Stimulated activated CD8-positive, alpha-beta memory T cell treated with anti-CD3 and anti-CD28 coated beads, Interleukin-4, amount 100 ng/mL, for 1 hour (primary cell): Measurements from ENCODE around the gene FAU.
"Not testable (repeated sequence)": the region's sequence is repeated elsewhere in the genome, so short reads cannot be mapped to it uniquely, and the experiment has no call there.

ENCODE experiments used
- DNase-seq, 2 donors: peaks; one replicate each; pipeline ENCODE4 v3.0.0-alpha.2; 2020; ENCODE audit warnings: low read depth in 2 of 2, low spot score in 1 of 2

Gene FAU

DNA sequence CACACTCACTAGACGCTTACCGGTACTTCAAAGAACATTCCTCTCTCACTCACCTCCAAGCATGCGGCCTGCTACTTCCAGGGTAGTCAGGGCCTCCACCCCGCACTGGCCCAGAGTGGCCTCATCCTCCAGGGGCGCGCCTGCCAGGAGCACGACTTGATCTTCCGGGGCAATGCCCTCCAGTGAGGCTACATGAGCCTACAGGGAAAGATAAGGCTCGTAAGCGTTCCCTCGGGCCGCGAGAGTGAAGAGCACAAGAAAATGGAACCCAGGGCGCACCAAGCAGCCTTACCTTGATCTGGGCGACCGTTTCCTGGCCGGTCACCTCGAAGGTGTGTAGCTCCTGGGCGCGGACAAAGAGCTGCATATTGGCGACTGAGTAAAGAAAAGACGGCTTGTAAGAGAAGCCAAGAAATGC is 478 bp downstream of the FAU start:
- DNase-seq, result no peak

DNA sequence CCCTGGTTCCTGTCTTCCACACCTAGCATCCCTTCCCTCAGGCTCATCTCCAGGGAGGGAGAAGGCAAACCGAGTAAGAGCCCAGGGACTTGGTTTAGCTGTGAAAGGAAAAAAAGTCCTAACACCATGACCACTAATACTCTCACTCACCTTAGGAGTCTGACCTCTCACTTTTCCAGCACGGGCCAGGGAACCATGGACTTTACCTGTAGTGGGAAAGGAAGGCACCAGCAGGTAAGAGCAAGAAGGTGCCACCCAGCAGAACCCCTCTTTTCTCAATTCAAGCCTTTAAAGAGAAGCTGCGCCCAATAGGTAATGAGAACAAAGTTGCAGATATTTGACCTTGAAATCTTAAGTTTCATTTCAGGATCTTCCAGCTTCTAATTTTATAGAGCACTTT is 1.1 kb downstream of the FAU start:
- no peak for DNase-seq

DNA sequence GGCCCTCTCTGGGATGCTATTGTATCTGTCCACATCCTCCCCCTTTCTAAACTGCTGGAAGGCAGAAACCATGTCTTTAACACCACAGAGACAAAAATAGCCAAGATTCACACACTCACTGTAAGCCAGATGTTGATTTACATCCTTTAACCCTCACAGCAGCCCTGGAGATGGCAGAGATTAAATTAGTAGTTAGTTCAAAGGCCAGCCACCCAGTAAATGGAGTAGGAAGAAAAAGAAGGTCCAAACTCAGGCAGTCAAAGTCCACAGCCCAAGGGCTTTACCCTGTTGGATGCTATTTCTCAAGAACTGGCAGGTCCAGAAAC is 2.3 kb downstream of the FAU start:
- no peak for DNase-seq

DNA sequence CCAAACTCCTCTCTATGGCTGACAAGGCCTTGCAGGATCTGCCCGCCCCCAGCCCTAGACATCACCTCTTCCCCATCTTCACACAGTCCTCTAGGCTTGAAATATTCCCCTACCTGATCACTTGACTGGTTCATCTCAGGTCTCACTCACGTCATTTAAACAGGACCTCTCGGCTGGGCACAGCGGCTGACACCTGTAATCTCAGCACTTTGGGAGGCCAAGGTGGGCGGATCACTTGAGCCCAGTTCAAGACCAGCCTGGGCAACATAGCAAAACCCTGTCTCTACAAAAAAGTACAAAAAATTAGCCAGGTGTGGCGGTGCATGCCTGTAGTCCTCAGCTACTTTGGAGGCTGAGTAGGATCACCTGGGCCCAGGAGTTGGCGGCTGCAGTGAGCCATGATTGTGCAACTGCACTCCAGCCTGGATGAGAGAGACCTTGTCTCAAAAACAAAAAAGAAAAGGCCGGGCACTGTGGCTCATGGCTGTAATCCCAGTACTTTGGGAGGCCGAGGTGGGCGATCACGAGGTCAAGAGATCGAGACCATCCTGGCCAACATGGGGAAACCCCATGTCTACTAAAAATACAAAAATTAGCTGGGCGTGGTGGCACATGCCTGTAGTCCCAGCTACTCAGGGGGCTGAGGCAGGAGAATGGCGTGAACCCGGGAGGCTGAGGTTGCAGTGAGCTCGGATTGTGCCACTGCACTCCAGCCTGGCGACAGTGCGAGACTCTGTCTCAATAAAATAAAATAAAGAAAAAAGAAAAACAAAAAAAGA is 2.9 kb downstream of the FAU start:
- DNase-seq, result not testable (repeated sequence)

DNA sequence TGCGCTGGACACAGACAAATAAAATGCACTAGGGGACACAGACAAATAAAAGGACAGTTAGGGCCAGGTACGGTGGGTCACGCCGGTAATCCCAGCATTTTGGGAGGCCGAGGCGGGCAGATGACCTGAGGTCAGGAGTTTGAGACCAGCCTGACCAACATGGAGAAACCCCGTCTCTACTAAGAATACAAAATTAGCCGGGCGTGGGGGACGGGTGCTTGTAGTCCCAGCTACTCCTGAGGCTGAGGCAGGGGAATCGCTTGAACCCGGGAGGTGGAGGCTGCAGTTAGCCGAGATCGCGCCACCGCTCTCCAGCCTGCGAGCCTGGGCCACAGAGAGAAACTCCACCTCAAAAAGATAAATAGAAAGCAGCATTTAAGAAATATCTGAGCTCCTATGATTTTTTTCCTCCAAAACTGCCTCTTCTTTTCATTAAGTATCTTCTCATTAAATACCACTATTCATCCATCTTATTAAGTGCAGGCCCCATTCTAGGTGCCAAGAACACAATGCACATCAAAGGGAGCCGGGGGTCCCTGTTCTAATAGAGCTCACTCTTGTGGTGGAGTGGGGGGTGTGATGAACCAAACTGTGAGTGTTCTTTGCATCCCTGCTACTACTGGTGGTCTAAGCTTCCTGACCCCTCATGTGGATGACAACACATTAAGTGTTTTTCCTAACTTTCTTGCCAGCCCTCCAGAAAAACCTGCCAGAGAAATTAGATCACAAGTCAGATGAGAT is 3.7 kb downstream of the FAU start:
- no peak for DNase-seq

DNA sequence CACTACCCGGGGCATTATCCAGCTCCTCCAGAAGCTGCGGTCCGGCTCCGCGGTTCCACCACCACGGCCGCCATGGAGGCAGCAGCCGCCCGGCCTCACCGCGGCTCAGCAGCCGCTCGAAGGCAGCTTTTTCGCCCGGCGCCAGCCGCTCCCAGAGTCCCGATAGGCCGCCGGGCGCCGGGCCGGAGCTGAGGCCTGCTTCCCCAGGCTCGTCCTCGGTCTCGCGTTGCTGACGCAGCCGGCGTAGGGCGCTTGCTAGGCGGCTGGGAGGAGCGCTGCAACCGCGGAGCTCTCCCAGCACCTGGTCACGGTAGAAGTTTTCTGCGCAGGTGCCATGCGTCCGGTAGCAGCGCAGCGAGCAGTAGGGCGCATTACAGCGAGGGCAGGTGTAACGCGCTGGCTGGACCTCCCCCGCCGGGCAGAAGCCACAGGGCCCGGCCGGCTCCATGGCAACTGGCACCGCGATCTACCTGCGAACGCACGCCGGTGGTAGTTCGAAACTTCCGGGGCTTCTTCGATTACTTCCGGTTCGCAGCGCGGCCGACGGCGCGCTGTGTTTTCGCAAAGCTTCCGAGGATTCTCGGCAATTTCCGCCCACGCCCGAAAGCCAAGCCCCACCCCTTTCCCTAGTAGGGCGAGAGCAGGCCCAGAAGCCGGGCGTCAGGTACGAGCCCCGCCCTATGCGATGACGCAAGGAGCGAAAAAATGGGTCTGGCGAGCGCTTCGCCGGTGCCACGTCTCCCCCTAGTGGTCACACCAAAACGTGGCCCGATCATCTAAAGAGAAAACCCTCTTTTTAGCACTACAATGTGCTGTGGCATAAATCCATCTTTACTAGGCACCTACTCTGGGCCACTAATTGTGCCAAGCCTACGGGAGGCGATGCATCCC is 4.5 kb downstream of the FAU start, which contains the start of gene ZNHIT2:
Gene ZNHIT2 (minus strand): TSS at position 496 of the 891 bp plus-strand sequence. CDS start 48 bp downstream, at position 448.
- peak; percentile 98 to 99 for DNase-seq

DNA sequence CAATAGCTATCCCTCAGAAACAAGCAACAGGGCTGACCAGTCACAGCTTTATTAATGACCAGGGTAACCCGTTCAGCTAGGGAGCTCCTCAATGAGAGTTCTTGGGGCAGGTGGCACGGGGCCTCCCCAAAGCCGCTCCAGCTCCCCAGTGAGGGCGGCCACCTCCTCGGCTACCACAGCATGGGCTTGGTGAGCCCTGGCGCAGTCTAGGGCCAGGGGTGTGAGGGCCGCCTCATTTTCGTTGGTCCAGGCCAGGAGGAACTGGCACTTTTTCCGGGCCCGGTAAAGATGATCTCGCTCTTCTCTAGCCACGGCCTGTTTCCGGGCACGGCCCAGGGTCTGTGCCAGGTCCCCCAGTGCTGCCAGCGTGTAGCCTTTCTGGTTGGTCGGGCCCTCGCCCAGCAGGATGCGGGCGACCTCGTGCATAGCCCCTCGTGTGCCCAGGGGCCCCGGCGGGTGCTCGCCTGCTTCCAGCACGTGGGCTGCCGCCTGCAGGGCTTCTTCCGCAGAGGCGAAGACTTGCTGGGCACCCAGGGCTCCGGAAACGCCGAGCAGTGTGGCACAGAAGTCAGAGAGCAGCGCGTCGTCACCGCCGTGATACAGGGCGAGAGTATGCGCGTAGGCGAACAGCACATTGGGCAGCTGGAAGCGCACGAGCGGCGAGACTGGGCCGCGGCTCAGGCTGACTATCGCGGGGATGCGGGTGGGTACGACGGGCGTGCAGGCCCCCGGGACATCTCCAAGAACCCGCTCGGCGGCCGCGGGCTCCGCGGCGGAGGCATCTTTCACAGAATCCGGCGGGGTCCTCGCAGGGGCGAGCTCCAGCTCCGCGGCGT is 5.3 kb downstream of the FAU start:
- no peak for DNase-seq

DNA sequence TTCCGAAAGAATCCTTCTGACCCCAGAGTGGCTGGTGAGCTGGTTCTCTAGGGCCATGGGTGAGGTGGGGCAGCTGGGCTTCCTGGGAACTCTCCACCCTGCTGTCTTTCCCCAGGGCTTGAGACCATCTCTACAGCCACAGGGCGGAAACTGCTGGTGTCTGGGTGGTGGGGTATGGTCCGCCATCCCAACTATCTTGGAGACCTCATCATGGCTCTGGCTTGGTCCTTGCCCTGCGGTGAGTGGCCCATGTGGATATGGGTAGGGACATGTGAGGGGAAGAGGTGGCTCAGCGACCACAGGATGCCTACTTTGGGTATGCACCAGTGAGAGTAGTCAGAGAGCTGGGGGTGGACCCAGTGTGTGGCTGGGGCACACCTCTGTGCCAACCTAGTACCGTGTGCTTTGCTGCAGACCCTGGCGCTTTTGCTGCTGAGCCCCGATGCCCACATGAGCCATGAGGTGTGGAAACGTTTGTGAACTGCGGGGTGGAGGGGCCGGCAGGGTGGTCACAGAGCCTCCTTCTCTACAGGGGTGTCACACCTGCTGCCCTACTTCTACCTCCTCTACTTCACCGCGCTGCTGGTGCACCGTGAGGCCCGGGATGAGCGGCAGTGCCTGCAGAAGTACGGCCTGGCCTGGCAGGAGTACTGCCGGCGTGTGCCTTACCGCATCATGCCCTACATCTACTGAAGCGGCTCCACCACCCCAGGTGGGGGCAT is 6.4 kb downstream of the FAU start:
- DNase-seq, result no peak

DNA sequence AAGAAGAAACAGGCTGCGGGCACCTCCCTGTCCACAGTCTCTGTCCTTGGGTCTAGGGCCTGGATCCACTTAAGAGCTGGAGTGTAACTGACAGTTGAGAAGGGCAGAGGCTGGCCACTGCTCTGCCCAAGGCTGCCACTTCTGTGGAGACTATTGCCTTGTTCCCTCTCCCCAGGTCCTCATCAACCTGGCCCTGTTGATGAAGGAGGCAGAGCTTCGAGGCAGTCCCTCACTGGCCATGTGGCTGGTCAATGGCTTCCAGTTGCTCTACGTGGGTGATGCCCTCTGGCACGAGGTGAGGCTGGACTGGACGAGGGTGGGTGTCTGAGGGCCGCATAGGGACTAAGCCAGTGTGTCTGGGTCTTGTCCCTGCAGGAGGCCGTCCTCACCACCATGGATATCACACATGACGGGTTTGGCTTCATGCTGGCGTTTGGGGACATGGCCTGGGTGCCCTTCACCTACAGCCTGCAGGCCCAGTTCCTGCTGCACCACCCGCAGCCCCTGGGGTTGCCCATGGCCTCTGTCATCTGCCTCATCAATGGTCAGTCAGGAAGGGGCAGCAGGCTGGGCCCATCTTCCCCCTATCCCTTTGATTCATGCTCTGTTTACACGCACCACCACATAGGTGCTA is 7.3 kb downstream of the FAU start:
- DNase-seq, result no peak

DNA sequence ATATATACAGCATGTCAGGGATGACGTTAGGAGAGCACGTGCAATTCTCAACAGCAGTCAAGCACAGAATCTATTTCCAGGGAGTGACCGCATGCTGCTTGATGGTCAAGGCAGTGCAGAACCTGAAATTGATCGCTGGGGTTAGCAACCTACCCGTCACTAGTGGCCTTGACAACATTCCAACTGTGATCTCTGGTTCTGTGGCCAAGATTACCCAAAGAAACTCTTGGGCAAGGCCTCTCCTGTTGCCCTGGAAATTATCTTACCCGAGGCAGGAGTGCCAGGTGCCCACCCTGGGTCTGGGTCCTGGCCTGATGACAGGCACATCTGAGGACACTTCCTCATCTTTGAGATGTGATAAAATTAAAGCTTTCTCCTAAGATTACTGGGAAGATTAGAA is 8.1 kb downstream of the FAU start:
- DNase-seq, result no peak

DNA sequence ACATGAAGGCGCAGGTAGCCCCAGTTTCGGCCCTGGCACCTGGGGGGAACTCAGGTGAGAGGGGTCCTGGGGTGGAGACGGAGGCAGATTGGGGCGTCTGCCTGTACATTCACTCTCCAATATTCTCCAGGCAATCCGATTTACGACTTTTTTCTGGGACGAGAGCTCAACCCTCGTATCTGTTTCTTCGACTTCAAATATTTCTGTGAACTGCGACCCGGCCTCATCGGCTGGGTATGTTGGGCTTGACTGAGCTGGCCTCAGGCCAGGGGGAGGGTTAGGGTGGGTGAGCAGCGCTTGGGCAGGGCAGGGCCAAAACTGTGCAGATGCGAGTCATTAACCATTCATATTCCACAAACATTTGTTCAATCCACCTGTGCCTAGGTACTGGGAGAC is 8.6 kb downstream of the FAU start:
- DNase-seq, result no peak

DNA sequence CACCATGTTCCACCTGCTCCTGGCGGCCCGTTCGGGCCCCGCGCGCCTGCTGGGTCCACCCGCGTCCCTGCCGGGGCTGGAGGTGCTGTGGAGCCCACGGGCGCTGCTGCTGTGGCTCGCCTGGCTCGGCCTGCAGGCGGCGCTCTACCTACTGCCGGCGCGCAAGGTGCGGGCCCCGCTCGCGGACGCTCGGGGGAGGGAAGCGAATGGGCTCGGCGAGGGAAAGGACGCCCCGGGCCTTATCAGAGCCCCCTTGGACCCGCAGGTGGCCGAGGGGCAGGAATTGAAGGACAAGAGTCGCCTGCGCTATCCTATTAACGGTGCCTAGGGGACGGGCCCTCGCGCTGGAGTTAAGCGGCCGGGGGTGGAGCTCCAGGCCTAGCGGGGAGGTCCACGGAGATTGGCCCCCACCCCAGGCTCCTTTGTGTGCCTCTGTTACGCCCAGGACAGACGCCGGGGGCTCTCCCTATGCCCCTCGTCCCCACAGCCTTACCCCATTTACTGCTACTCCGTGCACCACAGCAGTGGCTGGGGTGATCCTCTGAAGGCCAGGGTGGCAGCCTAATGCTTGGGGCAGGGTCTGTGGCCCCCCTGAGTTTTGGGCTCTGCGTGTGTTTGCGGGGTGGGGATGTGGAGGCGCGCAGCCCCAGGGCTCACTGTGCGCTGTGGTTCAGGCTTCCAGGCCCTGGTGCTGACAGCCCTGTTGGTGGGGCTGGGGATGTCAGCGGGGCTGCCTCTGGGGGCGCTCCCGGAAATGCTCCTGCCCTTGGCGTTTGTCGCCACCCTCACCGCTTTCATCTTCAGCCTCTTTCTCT is 9.2 kb downstream of the FAU start:
- peak in 1 of 2 donors; percentile 49 for DNase-seq

DNA sequence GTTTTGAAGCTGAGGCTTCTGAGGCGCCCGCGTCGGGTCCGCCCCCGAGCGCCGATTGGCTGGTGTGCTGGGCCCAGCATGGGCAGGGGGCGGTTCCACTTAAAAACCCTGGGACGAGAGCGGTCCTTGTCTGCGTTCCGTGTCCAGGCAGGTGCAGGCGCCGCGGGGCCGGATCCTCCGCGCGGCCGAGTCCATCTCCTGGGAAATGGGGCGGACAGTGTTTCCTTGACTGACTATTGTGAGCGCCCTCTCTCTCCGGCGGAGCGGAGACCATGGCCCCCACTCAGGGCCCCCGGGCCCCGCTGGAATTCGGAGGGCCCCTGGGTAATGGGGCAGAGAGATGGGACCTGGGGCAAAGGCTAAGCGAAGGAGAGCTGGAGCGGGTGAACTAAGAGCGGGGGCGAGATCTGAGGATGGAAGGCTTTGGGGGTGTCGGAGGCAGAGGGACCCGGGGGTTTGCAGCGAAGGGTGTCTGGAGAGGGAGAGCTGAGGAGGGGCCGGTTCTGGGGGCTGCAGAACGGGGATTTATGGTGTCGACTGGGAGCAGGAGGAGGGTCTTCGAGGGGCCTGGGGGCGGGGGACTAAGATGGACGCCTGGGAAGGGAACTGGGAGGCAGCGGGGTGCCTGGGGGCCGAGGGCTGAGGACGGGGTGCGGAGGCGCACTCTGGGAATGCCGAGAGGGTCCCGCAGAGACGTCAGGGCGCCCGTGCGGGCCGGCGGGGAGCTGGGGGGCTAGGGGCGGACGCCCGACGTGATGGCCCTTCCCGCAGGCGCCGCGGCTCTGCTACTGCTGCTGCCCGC is 10.0 kb downstream of the FAU start, which contains the start of gene TM7SF2:
Gene TM7SF2 (plus strand): TSS at position 129 of the 802 bp plus-strand sequence. CDS start 144 bp downstream, at position 273.
- DNase-seq, result peak; percentile 76 to 89

DNA sequence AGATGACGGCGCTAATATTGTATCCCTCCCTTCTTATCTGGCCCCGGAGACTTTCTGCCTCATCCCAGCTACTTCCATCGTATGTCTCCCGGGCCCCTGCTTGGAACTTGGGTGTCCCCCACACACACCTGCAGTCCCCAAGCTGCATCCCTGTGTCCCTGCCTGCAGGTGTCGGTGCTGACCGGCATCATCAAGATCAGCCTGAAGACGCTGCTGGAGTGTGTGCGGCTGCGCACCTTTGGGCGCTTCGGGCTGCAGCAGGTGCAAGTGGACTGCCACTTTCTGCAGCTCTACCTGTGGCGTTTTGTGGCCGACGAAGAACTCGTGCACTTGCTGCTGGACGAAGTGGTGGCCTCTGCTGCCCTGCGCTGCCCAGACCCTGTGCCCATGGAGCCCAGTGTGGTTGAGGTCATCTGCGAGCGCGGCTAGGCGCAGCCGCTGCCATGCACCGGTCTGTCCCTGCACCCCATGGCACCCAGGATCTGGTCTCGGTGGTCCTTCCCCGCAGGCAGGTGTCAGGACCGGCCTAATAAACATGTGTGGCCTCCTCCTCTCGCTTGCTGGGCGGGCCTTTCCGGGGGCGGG is 10.7 kb downstream of the FAU start:
- DNase-seq, result no peak

DNA sequence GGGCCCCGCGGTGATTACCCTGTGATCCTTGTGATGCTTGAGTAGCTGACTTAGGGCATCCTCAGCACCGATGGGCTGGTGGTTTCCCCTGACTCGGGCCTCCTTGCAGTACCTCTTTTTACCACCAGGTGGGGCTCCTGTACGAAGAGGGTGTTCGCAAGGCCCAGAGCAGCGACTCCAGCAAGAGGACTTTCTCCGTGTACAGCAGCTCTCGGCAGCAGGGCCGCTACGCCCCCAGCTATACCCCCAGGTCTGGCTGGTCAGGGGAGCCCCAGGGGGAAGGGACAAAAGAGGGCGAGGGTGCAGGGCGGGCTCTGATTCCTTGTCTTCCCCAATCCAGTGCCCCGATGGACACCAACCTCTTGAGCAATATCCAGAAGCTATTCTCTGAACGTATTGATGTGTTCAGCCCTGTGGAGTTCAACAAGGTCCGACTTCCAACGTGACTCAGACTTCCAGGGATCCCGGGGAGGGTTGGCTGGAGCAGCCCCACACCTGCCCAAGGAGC is 11.5 kb downstream of the FAU start:
- DNase-seq, result peak; percentile 92 to 97

DNA sequence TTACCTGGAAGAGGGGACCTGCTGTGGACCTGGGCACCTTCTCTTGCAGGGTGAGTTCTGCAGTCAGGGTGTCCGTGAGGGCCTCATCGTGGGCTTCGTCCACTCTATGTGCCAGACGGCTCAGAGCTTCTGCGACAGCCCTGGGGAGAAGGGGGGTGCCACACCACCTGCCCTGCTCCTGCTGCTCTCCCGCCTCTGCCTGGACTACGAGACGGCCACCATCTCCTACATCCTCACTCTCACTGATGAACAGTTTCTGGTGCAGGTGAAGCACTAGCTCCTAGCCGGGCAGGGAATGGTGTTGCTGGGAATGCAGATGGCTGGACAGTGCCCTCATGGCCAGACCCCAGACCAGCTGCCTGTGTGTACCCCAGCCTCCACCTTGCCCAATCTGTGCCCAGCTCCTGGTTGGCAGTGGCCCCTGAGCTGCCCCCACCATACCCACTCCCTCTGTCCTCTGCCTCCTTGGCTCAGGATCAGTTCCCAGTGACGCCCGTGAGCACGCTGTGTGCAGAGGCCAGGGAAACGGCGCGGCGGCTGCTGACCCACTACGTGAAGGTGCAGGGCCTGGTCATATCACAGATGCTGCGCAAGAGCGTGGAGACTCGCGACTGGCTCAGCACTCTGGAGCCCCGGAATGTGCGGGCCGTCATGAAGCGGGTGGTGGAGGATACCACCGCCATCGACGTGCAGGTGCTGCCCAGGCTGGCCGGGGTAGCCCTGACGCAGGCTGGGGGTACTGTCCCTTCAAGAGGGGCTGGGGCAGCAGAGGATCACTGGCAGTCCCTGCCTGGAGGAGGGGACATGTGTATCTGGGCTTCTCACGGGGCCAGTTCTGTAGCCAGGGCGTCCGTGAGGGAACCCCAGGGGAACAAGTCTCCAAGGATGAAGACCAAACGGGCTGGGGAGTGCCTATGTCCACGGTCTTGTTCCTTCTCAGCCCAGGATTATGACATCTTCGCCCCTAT is 12.4 kb downstream of the FAU start:
- no peak for DNase-seq
